Suppressor macrophage (primary cell): Measurements from ENCODE around the gene RAPGEF2.
A peak's percentile ranks its signal among the peaks of the same experiment; 100 is the strongest.

Experiments used
- DNase-seq, 4 experiments: peaks; one replicate each; pipeline ENCODE4 v3.0.0-alpha.2; 2020 to 2022

Gene RAPGEF2

DNA sequence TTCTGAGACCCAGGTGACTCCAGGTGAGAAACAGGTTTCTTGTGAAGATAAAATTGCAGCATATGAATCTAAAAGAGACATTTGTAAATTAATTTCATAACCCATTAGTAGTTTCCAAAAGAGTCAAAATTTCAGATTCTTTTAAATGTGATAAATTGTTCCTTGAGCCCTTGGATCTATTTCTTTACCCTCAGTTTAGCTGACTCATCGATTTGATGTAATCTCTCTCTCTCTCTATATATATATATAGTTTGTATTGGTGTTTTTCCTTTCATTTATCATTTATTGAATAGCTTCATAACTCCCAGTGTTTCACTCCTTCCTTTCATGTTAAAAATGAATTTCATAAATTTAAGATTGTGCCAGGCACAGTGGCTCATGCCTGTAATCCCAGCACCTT is 96.9 kb downstream of the RAPGEF2 start:
- no peak for DNase-seq

GRCh38 chr4:159201168-159201567 is 98.3 kb downstream of the RAPGEF2 start:
- no peak for DNase-seq

DNA sequence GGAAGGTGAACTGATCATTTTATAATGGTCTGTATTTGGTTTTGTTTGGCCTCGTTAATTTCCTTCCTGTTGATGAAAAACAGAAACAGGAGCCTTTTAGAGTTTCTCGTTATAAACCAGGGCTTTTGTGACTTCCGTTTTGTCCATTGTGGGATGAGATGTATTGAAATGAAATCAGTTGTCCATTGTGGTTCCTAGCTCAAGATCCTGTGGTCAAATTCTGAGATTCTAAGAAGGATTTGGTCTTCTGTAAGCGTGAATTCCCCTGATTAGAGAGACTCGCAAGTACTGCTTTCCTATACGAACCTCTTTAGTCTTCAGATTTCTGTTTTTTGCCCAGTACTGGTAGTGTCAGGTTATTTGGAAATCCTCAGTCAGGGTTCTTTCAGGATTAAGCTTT is 101.7 kb downstream of the RAPGEF2 start:
- no peak for DNase-seq

DNA sequence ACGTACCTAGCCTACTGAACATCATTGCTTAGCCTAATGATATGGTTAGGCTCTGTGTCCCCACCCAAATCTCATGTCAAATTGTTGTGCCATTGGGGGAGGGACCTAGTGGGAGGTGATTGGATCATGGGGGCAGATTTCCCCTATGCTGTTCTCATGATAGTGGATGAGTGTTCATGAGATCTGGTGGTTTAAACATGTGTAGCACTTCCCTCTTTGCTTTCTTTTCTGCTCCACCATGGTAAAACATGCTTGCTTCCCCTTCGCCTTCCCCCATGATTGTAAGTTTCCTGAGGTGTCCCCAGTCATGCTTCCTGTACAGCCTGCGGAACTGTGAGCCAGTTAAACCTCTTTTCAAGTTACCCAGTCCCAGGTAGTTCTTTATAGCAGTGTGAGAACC is 102.6 kb downstream of the RAPGEF2 start:
- DNase-seq = peak in 3 of 4 experiments; percentile 2 to 33 (median 22)

GRCh38 chr4:159206427-159206871 is 103.6 kb downstream of the RAPGEF2 start:
- peak; percentile 8 to 42 (median 36) for DNase-seq

DNA sequence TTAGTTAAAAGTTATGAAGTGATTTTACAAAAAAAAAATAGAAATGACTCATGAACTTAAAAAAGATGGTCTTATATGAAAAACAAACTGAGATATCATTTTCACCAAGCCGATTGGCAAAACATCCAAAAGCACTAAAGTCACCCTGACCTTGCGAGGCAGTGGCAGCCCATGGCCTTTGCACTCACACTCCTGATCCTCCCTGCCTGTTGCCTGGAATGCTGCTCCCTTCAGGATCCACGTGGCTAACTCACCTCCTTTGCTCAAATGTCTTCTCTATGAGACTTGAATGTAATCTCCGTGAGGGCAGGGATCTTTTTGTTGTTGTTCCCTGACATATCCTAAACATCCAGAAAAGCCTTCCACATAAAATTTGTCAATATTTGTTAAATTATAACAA is 106.4 kb downstream of the RAPGEF2 start:
- DNase-seq = no peak

GRCh38 chr4:159210975-159211374 is 108.1 kb downstream of the RAPGEF2 start:
- no peak for DNase-seq

DNA sequence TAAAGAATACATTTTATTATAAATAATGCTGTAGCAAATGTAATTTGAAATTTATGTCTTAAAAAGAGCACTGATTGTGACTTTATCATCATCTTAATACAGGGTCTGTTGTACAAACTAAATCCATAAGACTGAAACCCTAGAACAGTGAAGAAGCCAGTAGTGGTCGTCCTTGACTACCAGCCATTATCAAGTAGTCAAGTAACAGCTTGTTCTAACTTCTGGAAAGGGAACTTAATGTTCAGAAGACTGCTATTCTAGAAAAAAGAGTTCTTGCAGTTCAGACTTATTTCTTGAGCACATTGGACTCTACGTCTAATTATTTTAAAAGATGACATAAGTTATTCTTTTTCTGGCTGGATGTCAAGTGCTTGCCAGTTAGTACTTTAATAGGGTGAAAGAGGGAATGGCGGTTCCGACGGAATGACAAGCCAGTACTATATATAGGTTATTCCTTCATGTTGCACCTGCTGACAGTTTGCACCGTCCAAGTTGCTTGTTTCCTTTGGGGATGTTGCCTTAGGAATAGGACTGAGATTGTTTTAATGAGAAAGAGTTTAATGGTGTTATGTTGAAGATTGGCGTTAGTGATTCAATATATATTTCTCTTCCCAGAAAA is 109.9 kb downstream of the RAPGEF2 start:
- DNase-seq = no peak

GRCh38 chr4:159216834-159217233 is 114.0 kb downstream of the RAPGEF2 start:
- no peak for DNase-seq

DNA sequence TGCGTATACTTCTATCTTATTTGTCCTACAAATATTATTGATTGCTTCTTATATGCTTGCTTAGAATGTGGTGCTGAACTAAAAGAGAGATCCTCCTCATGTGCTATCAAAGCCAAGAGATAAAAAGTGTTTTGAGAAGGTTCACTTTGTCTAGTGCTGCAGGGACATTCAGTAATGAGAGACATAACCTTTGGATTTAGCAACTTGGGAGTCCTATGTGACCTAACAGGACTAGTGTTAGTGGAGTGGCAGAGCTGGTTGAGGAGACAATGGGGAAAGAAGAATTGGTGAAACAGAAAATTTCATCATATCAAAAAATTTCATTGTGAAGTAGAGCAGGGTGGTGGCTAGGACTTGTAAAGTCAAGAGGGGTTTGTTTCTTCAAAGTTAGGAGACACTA is 117.0 kb downstream of the RAPGEF2 start:
- DNase-seq = no peak

DNA sequence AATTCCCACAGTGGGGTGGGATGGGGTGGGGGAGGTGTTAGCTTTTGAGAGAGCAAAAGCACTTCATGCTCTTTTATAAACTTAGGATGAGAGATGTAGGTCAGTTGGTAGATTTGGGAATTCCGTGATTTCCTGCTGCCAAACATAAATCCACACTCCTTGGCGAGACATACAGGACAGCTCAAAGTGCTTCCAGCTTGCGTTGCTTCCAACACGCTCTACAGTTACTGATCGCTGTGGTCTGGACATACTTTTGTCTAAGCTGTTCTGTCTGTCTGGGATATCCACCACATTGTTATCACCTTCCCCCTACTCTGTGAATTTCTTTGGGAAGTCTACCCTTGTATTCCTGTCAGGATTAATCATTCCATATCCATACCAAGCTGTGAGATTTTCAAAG is 117.5 kb downstream of the RAPGEF2 start:
- no peak for DNase-seq

GRCh38 chr4:159221280-159221679 is 118.4 kb downstream of the RAPGEF2 start:
- no peak for DNase-seq

GRCh38 chr4:159222043-159222552 is 119.2 kb downstream of the RAPGEF2 start:
- DNase-seq = no peak

DNA sequence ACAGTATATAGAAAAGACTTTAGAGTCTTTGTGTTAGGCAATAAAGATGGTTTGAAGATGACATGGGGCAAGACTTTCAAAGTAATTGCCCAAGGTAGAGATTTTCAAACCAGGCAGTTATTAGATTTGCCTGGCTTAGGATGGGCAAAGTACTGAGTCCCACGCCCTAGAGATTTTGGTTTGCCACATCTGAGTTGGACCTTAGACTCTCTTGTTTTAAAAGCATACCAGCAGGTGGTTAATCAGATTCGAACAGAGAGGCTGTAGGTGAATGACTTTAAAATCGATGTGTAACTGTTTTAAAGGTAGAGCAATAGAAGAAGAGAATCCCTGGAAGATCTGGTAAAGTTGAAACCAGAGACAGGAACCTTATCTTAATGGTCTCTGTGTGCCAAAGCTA is 121.5 kb downstream of the RAPGEF2 start:
- DNase-seq = no peak

GRCh38 chr4:159227378-159227777 is 124.5 kb downstream of the RAPGEF2 start:
- no peak for DNase-seq

GRCh38 chr4:159227984-159228383 is 125.1 kb downstream of the RAPGEF2 start:
- DNase-seq = no peak

DNA sequence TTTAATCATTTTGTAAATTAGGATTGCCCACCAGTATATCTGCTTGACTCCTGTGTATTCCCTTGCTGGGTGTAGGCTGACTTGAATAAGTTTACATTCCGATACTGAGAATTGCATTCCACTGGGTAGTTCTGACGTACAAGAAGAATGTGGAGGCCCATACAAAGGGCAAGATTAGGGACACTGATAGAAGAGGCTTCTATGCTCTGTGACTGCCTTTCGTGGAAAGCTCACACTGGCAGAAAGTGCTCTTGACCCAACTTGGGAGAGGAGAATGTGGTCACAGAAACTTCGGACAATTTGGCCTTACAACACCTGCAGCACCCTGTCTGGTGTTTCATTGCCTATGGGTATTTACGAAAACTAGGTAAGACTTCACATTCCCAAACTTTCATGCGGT is 126.3 kb downstream of the RAPGEF2 start:
- no peak for DNase-seq

DNA sequence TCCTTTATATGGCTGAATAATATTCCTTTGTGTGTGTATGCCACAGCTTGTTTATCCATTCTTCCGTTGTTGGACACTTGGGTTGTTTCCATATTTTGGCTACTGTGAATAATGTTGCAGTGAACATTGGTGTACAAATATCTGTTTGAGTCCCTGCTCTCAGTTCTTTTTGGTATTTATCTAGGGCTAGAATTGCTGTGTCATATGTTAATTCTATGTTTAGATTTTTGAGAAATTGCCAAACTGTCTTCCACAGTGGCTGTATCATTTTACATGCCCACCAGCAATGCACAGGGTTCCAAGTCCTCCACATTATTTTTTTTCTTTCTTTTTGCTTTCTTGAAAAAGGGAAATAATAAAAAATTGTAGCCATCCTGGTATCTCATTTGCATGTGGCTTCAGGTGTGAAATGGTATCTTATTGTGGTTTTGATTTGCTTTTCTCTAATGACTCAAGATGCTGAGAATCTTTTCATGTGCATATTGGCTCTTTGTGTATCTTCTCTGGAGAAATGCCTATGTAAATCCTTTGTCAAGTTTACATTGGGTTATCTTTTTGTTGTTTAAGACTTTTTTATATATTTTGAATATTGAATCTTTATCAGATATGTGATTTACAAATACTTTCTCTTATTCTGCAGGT is 129.7 kb downstream of the RAPGEF2 start:
- no peak for DNase-seq

DNA sequence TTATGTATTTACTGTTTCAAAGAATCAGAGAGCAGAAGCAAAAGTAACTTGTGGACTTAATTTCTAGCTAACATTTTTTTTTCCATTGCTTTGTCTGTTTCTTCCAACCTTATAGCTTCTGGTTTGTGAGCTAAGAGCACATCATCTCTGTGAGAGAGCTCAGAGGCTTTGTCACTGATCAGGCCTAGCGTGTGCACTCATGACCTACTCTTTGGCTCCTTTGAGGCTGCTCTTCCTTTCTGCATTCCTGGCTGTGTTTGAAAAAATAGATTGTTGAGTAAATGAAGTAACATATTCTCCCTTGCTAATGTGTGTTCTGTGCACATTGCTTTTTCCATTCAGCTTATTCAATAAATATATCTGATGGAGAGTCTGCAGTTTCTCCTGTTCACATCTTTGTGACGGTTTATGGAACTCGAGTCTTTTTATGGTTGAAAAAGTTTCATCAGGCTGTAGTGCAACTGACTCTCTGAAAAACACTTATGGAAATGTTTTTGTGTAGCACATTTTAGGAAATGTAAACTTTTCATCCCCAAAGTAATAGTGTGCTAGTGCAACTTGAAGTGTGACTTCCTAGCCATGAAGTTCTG is 133.0 kb downstream of the RAPGEF2 start:
- no peak for DNase-seq

DNA sequence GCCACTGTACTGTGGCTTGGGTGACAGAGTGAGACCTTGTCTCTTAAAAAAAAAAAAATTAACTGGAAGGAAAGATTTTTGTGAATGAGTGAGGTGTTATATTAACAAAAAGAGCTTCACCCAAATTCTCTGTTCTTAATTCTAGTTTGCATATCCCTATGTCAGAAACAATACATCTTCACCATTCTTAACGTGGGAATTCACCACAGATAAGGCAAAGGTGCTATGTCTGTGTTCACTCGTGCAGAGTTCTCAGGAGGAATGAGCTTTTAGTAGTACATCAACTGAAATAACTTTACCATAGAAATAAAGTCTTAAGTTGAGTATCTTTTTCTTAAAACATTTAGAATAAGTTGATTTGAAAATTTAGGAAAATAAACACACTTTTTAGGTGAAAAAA is 135.1 kb downstream of the RAPGEF2 start:
- no peak for DNase-seq

- DNase-seq = no peak
Measured at GRCh38 chr4:159238631-159239030, 135.8 kb downstream of the RAPGEF2 start.

GRCh38 chr4:159239629-159240028 is 136.8 kb downstream of the RAPGEF2 start:
- DNase-seq = peak in 2 of 4 experiments; percentile 42 to 49

DNA sequence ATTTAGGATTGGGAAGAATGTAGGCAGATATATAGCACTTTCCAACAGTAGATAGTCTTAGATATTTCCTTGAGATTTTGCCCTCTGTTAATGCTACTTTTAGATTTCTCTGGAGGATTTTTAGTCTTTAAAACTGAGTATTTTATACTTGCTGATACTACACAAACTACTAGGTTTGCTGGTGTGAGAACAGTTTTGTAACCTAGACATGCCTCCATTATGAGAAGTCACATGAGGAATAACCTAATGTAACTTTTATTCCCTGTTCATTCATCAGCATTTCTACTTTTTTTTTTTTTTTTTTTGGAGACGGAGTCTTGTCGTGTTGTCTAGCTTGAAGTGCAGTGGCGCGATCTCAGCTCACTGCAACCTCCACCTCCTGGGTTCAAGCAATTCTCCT is 137.2 kb downstream of the RAPGEF2 start:
- DNase-seq = peak in 3 of 4 experiments; percentile 8 to 51 (median 49)

- DNase-seq = peak; percentile 42 to 84 (median 64)
Measured at GRCh38 chr4:159240687-159241086, 137.8 kb downstream of the RAPGEF2 start.
